Measurements from ENCODE around the gene TOGARAM1. TPM values are rescaled to one million over a fixed set of nuclear protein-coding genes. Genes with fewer than 3 reads are reported as not detected.
A peak's percentile ranks its signal among the peaks of the same experiment; 100 is the strongest.

TOGARAM1 gene
- total and polyA plus RNA-seq, 2 experiments from 2014 or later, result 10.5 to 12.2 TPM

DNA sequence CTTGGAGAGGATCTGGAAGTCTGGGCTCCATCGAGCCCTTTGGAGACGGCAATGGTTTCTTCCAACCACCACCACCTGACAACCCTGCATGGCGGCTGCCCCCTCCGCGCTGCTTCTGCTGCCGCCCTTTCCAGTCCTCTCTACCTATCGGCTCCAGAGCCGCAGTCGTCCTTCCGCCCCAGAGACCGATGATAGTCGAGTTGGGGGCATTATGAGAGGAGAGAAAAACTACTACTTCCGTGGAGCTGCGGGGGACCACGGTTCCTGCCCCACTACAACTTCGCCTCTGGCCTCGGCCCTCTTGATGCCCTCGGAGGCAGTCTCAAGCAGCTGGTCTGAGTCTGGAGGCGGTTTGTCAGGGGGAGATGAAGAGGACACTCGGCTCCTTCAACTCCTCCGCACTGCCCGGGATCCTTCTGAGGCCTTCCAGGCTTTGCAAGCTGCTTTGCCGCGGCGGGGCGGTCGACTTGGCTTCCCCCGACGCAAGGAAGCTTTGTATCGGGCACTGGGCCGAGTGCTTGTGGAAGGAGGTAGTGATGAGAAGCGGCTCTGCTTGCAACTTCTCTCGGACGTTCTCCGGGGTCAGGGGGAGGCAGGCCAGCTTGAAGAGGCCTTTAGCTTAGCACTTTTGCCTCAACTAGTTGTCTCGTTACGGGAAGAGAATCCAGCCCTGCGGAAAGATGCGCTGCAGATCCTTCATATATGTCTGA lies 499 bp downstream of the TOGARAM1 start:
- H3K27ac ChIP-seq, result peak overlapping the region; percentile 90
- peaks cover 28% of the 10 kb centered on the region for H3F3A ChIP-seq (ENCODE audit: insufficient read depth)
- TF ChIP-seq EZH2phosphoT487 (IDR thresholded peaks at IDR 0.05; ENCODE audit: insufficient read depth, low read depth) (no peak), EZH2 (IDR thresholded peaks at IDR 0.05; ENCODE audit: insufficient read depth, poor library complexity, severe bottlenecking) (no peak)
- H3K9me2 ChIP-seq (ENCODE audit: insufficient read depth), result no peaks in the 10 kb centered on the region
- WGBS, 2 experiments (ENCODE audit: low coverage in 1 of 2, low lambda C conversion rate in 2 of 2, missing lambda C conversion rate in 2 of 2), result 0% methylated on average over 39 of the region's 39 CpGs
- no peaks in the 10 kb centered on the region for H3K9me3 ChIP-seq (ENCODE audit: low read depth)
- H3K79me2 ChIP-seq (ENCODE audit: insufficient read depth), result peaks cover 95% of the 10 kb centered on the region
- in situ Hi-C loops (cut with MboI), result no loop called here
- peak overlapping the region; percentile 96 for H2AFZ ChIP-seq
- peak overlapping the region; percentile 98 for H3K4me2 ChIP-seq (ENCODE audit: unreplicated experiment)
- H3K4me3 ChIP-seq, result peak overlapping the region; percentile 95
- no peaks in the 10 kb centered on the region for H3K36me3 ChIP-seq (ENCODE audit: low read depth)
- peaks cover 46% of the 10 kb centered on the region for H3K4me1 ChIP-seq (ENCODE audit: insufficient read depth)
- H4K20me1 ChIP-seq (ENCODE audit: insufficient read depth), result no peaks in the 10 kb centered on the region; the same call in 1 of the 2 replicates
- DNase-seq, result peak; percentile 82
- peak overlapping the region; percentile 92 for H3K9ac ChIP-seq
- H3K27me3 ChIP-seq (replicated peaks; ENCODE audit: insufficient read depth), result no peaks in the 10 kb centered on the region

DNA sequence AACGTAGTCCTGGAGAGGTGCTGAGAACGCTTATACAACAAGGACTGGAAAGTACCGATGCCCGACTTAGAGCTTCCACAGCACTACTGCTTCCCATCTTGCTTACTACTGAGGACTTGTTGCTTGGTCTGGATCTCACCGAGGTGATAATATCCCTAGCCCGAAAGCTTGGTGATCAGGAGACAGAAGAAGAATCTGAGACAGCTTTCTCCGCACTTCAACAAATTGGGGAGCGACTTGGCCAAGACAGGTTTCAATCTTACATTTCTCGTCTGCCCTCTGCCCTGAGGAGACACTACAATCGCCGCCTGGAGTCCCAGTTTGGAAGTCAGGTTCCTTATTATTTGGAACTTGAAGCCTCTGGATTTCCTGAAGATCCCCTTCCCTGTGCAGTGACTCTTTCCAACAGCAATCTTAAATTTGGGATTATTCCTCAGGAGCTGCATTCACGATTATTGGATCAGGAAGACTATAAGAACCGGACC lies 1.1 kb downstream of the TOGARAM1 start:
- H3K4me2 ChIP-seq (ENCODE audit: unreplicated experiment), result peak overlapping the region; percentile 98
- TF ChIP-seq EZH2phosphoT487 (IDR thresholded peaks at IDR 0.05; ENCODE audit: insufficient read depth, low read depth) (no peak), EZH2 (IDR thresholded peaks at IDR 0.05; ENCODE audit: insufficient read depth, poor library complexity, severe bottlenecking) (no peak)
- no peaks in the 10 kb centered on the region for H3K36me3 ChIP-seq (ENCODE audit: low read depth)
- no peaks in the 10 kb centered on the region for H3K9me2 ChIP-seq (ENCODE audit: insufficient read depth)
- DNase-seq, result peak; percentile 50
- in situ Hi-C loops (cut with MboI), result no loop called here
- H3K4me1 ChIP-seq (ENCODE audit: insufficient read depth), result peaks cover 45% of the 10 kb centered on the region
- peaks cover 28% of the 10 kb centered on the region for H3F3A ChIP-seq (ENCODE audit: insufficient read depth)
- no peaks in the 10 kb centered on the region; the same call in 1 of the 2 replicates for H4K20me1 ChIP-seq (ENCODE audit: insufficient read depth)
- WGBS, 2 experiments (ENCODE audit: low coverage in 1 of 2, low lambda C conversion rate in 2 of 2, missing lambda C conversion rate in 2 of 2), result 1 to 5% methylated on average over 13 of the region's 13 CpGs
- peak overlapping the region; percentile 95 for H3K4me3 ChIP-seq
- no peaks in the 10 kb centered on the region for H3K9me3 ChIP-seq (ENCODE audit: low read depth)
- no peaks in the 10 kb centered on the region for H3K27me3 ChIP-seq (replicated peaks; ENCODE audit: insufficient read depth)
- peak overlapping the region; percentile 90 for H3K27ac ChIP-seq
- peak overlapping the region; percentile 92 for H3K9ac ChIP-seq
- peaks cover 95% of the 10 kb centered on the region for H3K79me2 ChIP-seq (ENCODE audit: insufficient read depth)
- peak overlapping the region; percentile 96 for H2AFZ ChIP-seq

DNA sequence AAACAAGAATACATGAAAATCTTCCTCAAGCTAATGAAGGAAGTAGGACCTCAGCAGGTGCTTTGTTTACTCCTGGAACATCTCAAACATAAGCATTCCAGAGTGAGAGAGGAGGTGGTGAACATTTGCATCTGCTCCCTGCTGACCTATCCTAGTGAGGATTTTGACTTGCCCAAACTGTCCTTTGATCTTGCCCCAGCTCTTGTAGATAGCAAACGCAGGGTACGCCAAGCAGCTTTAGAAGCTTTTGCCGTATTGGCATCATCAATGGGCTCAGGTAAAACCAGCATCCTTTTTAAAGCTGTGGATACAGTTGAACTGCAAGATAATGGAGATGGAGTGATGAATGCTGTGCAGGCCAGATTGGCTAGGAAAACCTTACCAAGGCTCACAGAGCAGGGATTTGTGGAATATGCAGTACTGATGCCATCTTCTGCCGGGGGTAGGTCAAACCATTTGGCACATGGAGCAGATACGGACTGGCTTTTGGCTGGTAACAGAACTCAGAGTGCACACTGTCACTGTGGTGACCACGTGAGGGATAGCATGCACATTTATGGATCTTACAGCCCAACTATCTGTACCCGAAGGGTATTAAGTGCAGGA lies 1.9 kb downstream of the TOGARAM1 start:
- no peak for TF ChIP-seq EZH2 (IDR thresholded peaks at IDR 0.05; ENCODE audit: insufficient read depth, poor library complexity, severe bottlenecking)
- TF ChIP-seq EZH2phosphoT487 (IDR thresholded peaks at IDR 0.05; ENCODE audit: insufficient read depth, low read depth), result no peak
- in situ Hi-C loops (cut with MboI), result no loop called here
- peak; percentile 43 for DNase-seq
- peak overlapping the region; percentile 92 for H3K9ac ChIP-seq
- H3K4me2 ChIP-seq (ENCODE audit: unreplicated experiment), result peak overlapping the region; percentile 98
- no peaks in the 10 kb centered on the region; the same call in 1 of the 2 replicates for H4K20me1 ChIP-seq (ENCODE audit: insufficient read depth)
- peaks cover 95% of the 10 kb centered on the region for H3K79me2 ChIP-seq (ENCODE audit: insufficient read depth)
- peaks cover 28% of the 10 kb centered on the region for H3F3A ChIP-seq (ENCODE audit: insufficient read depth)
- peaks cover 37% of the 10 kb centered on the region for H3K4me1 ChIP-seq (ENCODE audit: insufficient read depth)
- H3K27me3 ChIP-seq (replicated peaks; ENCODE audit: insufficient read depth), result no peaks in the 10 kb centered on the region
- H3K4me3 ChIP-seq, result peak overlapping the region; percentile 95
- H3K36me3 ChIP-seq (ENCODE audit: low read depth), result no peaks in the 10 kb centered on the region
- H3K9me2 ChIP-seq (ENCODE audit: insufficient read depth), result no peaks in the 10 kb centered on the region
- WGBS, 2 experiments (ENCODE audit: low coverage in 1 of 2, low lambda C conversion rate in 2 of 2, missing lambda C conversion rate in 2 of 2), result 10 to 11% methylated on average over 7 of the region's 7 CpGs
- 0 out of 2 replicates have a peak overlapping the region, but pooled peaks have one; percentile 90 for H3K27ac ChIP-seq
- H2AFZ ChIP-seq, result no peak overlapping the region
- H3K9me3 ChIP-seq (ENCODE audit: low read depth), result no peaks in the 10 kb centered on the region

DNA sequence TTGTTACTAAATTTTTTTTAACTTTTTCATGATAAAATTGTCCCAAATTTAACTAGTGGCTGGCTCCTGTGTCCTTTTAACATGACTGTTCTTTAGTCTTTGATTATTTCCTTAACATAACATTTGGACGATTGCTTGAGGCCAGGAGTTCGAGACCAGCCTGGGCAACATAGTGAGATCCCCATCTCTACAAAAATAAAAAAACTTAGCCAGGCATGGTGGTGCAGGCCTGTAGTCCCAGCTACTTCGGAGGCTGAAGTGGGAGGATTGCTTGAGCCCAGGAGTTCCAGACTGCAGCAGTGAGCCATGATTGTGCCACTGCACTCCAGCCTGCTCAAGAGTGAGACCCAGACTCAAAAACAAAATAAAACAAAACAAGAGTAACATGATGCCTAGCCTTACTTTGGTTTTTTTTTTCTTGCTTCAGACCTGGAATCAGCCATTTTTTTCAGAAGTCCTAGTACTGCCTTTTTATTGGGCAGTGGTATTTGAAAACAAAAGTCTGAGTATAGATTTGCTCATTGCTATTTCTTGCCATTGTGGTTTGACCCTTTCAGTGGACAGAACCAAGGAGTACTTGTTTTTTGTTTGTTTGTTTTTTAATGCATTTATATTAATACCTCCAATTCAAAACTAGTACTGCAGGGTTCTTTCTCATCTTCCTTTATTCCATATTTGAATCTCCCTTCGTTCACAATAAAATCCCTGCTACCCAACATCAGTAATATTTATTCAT lies 4.8 kb downstream of the TOGARAM1 start:
- peak overlapping the region; percentile 98 for H3K4me2 ChIP-seq (ENCODE audit: unreplicated experiment)
- peaks cover 11% of the 10 kb centered on the region; the same call in 1 of the 2 replicates for H3F3A ChIP-seq (ENCODE audit: insufficient read depth)
- H3K27me3 ChIP-seq (replicated peaks; ENCODE audit: insufficient read depth), result no peaks in the 10 kb centered on the region
- H3K36me3 ChIP-seq (ENCODE audit: low read depth), result no peaks in the 10 kb centered on the region
- H3K79me2 ChIP-seq (ENCODE audit: insufficient read depth), result peaks cover 97% of the 10 kb centered on the region
- TF ChIP-seq EZH2phosphoT487 (IDR thresholded peaks at IDR 0.05; ENCODE audit: insufficient read depth, low read depth) (no peak), EZH2 (IDR thresholded peaks at IDR 0.05; ENCODE audit: insufficient read depth, poor library complexity, severe bottlenecking) (no peak)
- H3K9ac ChIP-seq, result no peak overlapping the region
- in situ Hi-C loops (cut with MboI), result no loop called here
- 93 to 96% methylated on average over 4 of the region's 4 CpGs for WGBS, 2 experiments (ENCODE audit: low coverage in 1 of 2, low lambda C conversion rate in 2 of 2, missing lambda C conversion rate in 2 of 2)
- H3K4me1 ChIP-seq (ENCODE audit: insufficient read depth), result peaks cover 25% of the 10 kb centered on the region
- DNase-seq, result peak; percentile 13
- no peaks in the 10 kb centered on the region for H3K9me2 ChIP-seq (ENCODE audit: insufficient read depth)
- H3K9me3 ChIP-seq (ENCODE audit: low read depth), result no peaks in the 10 kb centered on the region
- H3K27ac ChIP-seq, result no peak overlapping the region
- H4K20me1 ChIP-seq (ENCODE audit: insufficient read depth), result no peaks in the 10 kb centered on the region; the same call in 1 of the 2 replicates
- no peak overlapping the region for H2AFZ ChIP-seq
- H3K4me3 ChIP-seq, result peak overlapping the region; percentile 50

All from GM23248 (cell line).